GM23248 (cell line): ENCODE results near the gene CCND1.

Experiments used
- EZH2 ChIP-seq: fragments of 200-600 bp; sonication (generic); IDR thresholded peaks from 2 replicates; pipeline ENCODE4 v1.6.1; 2018; ENCODE audit warnings: antibody characterized with exemption, mild to moderate bottlenecking; ENCODE audit not compliant: insufficient read depth, poor library complexity, severe bottlenecking
- EZH2phosphoT487 ChIP-seq: fragments of 200-600 bp; sonication (generic); IDR thresholded peaks from 2 replicates; pipeline ENCODE4 v1.6.1; 2018; ENCODE audit warnings: antibody characterized with exemption, moderate library complexity, mild to moderate bottlenecking, low read depth; ENCODE audit not compliant: insufficient read depth

DNA sequence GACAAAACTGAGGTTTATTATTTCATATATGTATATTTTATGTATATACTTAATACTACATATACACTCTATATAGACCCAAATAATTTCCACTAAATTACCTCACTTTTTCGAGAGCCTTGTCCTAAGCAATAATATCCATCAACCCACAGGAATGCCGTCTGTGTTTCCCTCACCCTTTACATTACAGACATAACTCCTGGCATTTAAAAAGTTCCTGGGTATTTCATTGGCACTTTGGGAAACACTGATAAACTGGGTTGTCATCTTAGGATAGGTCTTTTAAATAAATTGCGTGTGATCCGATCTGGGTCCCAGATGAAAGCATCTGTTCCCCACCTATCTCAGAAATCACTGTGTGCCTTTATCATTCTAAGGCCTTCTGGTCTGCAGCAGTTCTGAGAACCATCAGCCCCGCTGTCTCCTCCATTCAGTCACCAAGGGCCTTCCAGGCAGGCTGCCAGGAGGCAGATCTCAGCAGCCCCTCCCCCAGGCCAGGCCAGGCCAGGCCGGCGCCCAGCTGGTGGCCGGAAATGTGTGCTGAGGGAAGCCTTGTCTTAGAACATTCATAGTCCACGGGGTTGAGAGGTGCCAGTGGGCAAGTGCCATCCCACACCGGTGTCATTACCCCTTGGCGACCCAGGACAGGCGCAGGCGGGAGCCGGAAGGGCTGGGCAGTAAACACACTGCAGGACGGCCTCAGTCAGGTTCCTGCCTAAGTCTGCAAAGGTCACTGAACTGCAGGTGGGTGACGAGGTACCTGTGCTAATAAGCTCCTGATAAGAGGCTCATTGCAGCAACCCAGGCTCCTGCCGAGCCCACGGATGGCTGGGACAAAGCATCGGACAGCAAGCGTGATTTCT lies 59.6 kb downstream of the CCND1 start:
- TF ChIP-seq EZH2: no peak
- TF ChIP-seq EZH2phosphoT487: no peak
